IMR-90 (cell line): ENCODE data around the gene TTC39C. TPM values are rescaled to one million over a fixed set of nuclear protein-coding genes. Genes with fewer than 3 reads are reported as not detected.

ENCODE experiments used
- ATAC-seq: fragments of 200-7000 bp; cut with Tn5 transposase; 2 replicates; pipeline ENCODE4 v1.9.1; 2020; ENCODE audit warnings: low read depth, mild to moderate bottlenecking, moderate library complexity
- BruUV-seq: library from RNA; stranded (reverse); fragments of 400-500 nt; replicated peaks from 2 replicates; lab custom pipeline; 2021; lab: Mats Ljungman, UMichigan
- CTCF ChIA-PET: fragments of 300-600 bp; formaldehyde crosslinking; extraction: SDS; loops from one replicate; lab custom pipeline; 2021; ENCODE audit warnings: antibody characterized with exemption; lab: Yijun Ruan, JAX
- POLR2A ChIA-PET: fragments of 300-600 bp; sonication (Branson Sonifier 250); formaldehyde crosslinking; loops from one replicate; lab custom pipeline; 2022; ENCODE audit warnings: antibody characterized with exemption; ENCODE audit not compliant: unreplicated experiment; lab: Charles Lee
- DNase-seq: peaks from one replicate; pipeline ENCODE4 v3.0.0; 2013
- H2AFZ ChIP-seq: replicated peaks from 2 replicates; pipeline ENCODE3; 2013; ENCODE audit warnings: low read length, mild to moderate bottlenecking; ENCODE audit not compliant: poor library complexity
- H2AK5ac ChIP-seq: 2 replicates; pipeline ENCODE4 v1.6.1; 2013; ENCODE audit warnings: low read depth, low read length, inconsistent platforms
- H2AK9ac ChIP-seq: replicated peaks from 2 replicates; pipeline ENCODE3; 2013; ENCODE audit warnings: mild to moderate bottlenecking, low read depth, low read length, moderate library complexity; ENCODE audit not compliant: poor library complexity
- H2BK120ac ChIP-seq: 2 replicates; pipeline ENCODE4 v1.6.1; 2013; ENCODE audit warnings: low read depth, low read length, inconsistent platforms
- H2BK15ac ChIP-seq: 3 replicates; pipeline ENCODE4 v1.6.1; 2013; ENCODE audit warnings: low read depth, low read length, inconsistent platforms
- H2BK20ac ChIP-seq: 2 replicates; pipeline ENCODE4 v1.6.1; 2013; ENCODE audit warnings: low read depth, mild to moderate bottlenecking, inconsistent platforms, low read length, moderate library complexity
- H2BK5ac ChIP-seq: 2 replicates; pipeline ENCODE4 v1.6.1; 2013; ENCODE audit warnings: mild to moderate bottlenecking, low read depth, low read length, inconsistent platforms; ENCODE audit not compliant: poor library complexity, severe bottlenecking
- H3K14ac ChIP-seq: replicated peaks from 2 replicates; pipeline ENCODE4 v1.6.1; 2013; ENCODE audit warnings: low read depth, low read length, inconsistent platforms
- H3K18ac ChIP-seq: 2 replicates; pipeline ENCODE4 v1.6.1; 2013; ENCODE audit warnings: low read depth, low read length, control low read depth
- H3K23ac ChIP-seq: 2 replicates; pipeline ENCODE4 v1.6.1; 2013; ENCODE audit warnings: low read depth, low read length, inconsistent platforms
- H3K27ac ChIP-seq: 2 replicates; pipeline ENCODE4 v1.5.1; 2013; ENCODE audit warnings: mild to moderate bottlenecking, control low read depth, low read length; ENCODE audit not compliant: insufficient read depth
- H3K27me3 ChIP-seq: 2 replicates; pipeline ENCODE4 v1.6.1; 2013; ENCODE audit warnings: low read length; ENCODE audit not compliant: control insufficient read depth, insufficient read depth
- H3K36me3 ChIP-seq: 2 replicates; pipeline ENCODE4 v1.6.1; 2013; ENCODE audit warnings: low read length, mixed read lengths; ENCODE audit not compliant: control insufficient read depth, insufficient read depth
- H3K4ac ChIP-seq: 2 replicates; pipeline ENCODE4 v1.6.1; 2013; ENCODE audit warnings: low read depth, low read length, inconsistent platforms
- H3K4me1 ChIP-seq: 2 replicates; pipeline ENCODE4 v1.6.1; 2013; ENCODE audit warnings: low read length, mixed read lengths; ENCODE audit not compliant: control insufficient read depth, insufficient read depth
- H3K4me2 ChIP-seq: 2 replicates; pipeline ENCODE4 v1.6.1; 2013; ENCODE audit warnings: low read depth, mild to moderate bottlenecking, control low read depth, low read length, moderate library complexity
- H3K4me3 ChIP-seq: 2 replicates; pipeline ENCODE4 v1.5.1; 2013; ENCODE audit warnings: low read depth, mild to moderate bottlenecking, control low read depth, low read length, moderate library complexity; ENCODE audit not compliant: insufficient read depth
- H3K56ac ChIP-seq: 2 replicates; pipeline ENCODE4 v1.6.1; 2013; ENCODE audit warnings: low read length, inconsistent platforms; ENCODE audit not compliant: insufficient read depth; ENCODE audit errors: extremely low read depth
- H3K79me1 ChIP-seq, 2 experiments: 2 replicates each; pipeline ENCODE4 v1.6.1; 2013; ENCODE audit warnings: low read length in 2 of 2, inconsistent platforms in 1 of 2, low read depth in 1 of 2
- H3K9ac ChIP-seq: 2 replicates; pipeline ENCODE4 v1.6.1; 2013; ENCODE audit warnings: low read depth, low read length, control low read depth
- H3K9me1 ChIP-seq: 2 replicates; pipeline ENCODE4 v1.6.1; 2013; ENCODE audit warnings: low read length, inconsistent platforms; ENCODE audit not compliant: insufficient read depth
- H3K9me3 ChIP-seq: 2 replicates; pipeline ENCODE4 v1.6.1; 2013; ENCODE audit warnings: low read length; ENCODE audit not compliant: control insufficient read depth, insufficient read depth
- H4K20me1 ChIP-seq: 2 replicates; pipeline ENCODE4 v1.6.1; 2013; ENCODE audit warnings: low read length, inconsistent platforms; ENCODE audit not compliant: insufficient read depth
- H4K5ac ChIP-seq: 2 replicates; pipeline ENCODE4 v1.6.1; 2013; ENCODE audit warnings: mild to moderate bottlenecking, low read depth, low read length, control low read depth
- H4K8ac ChIP-seq, 2 experiments: 2 replicates each; pipeline ENCODE4 v1.6.1; 2013; ENCODE audit warnings: low read depth in 2 of 2, low read length in 2 of 2, control low read depth in 1 of 2, inconsistent platforms in 1 of 2
- H4K91ac ChIP-seq: 2 replicates; pipeline ENCODE4 v1.6.1; 2013; ENCODE audit warnings: low read depth, low read length, inconsistent platforms; ENCODE audit not compliant: insufficient read depth
- RAD21 ChIP-seq: IDR thresholded peaks from 2 replicates; pipeline ENCODE4 v1.6.1; 2012; ENCODE audit warnings: low read length, improper control_type of control experiment
- WGBS, 2 experiments: methylation state at CpG; one replicate each; pipeline versions ENCODE4 v1.1.5 to v1.1.7; 2013; ENCODE audit warnings: missing lambda C conversion rate in 2 of 2; ENCODE audit not compliant: insufficient read length in 1 of 2; ENCODE audit errors: extremely low coverage in 2 of 2; 5-methylcytosine and 5-hydroxymethylcytosine counted together
- dilution Hi-C: fragments of 300-500 bp; cut with HindIII; formaldehyde crosslinking; loops from one replicate; pipeline ENCODE4 v1.14.3; 2018; ENCODE audit warnings: low sequenced_read_pairs; ENCODE audit not compliant: unreplicated experiment
- in situ Hi-C: fragments of 300-500 bp; cut with MboI; formaldehyde crosslinking; loops from 3 replicates; pipeline ENCODE4 v1.14.3; 2019; ENCODE audit warnings: low sequenced_read_pairs, inconsistent platforms, mixed read lengths
- intact Hi-C: fragments of 100-400 bp; cut with micrococcal nuclease; formaldehyde crosslinking; loops from 2 replicates; pipeline ENCODE4 v1.10.0; 2022
- polyA plus RNA-seq, 3 experiments: library from polyadenylated mRNA; depleted of rRNA; stranded (reverse); fragments of >200 nt; gene quantifications; 2 replicates each; pipeline ENCODE4 v1.2.3, GENCODE V29; 2012; ENCODE audit warnings: low replicate concordance in 1 of 3
- total RNA-seq: library from RNA; depleted of rRNA; stranded (reverse); fragments of >200 nt; gene quantifications from 2 replicates; pipeline ENCODE4 v1.2.3, GENCODE V29; 2012

The TTC39C gene
- total and polyA plus RNA-seq, 2 of the 4 experiments (the other 2 are of a cell fraction): 8.0 to 20.8 TPM

DNA sequence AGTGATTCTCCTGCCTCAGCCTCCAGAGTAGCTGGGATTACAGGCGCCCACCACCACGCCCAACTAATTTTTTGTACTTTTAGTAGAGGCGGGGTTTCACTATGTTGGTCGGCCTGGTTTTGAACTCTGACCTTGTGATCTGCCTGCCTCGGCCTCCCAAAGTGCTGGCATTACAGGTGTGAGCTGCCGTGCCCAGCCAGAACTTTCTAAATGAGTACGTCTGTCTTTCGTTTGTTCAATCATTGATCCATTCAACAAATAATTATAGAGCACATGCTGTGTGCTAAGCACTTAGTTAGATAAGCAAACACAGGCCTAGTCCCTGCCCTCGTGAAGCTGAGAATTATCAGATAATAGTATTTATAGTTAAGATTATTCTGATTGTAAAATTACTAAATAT lies 56.5 kb downstream of the TTC39C start:
- no CpG with 5 or more reads among the region's 9 CpGs for WGBS, 2 experiments
- no peak overlapping the region for H2BK15ac ChIP-seq
- peaks cover 17% of the 10 kb centered on the region for H3K36me3 ChIP-seq
- H3K27ac ChIP-seq: no peak overlapping the region
- ChIA-PET CTCF (no interaction called here), POLR2A (no interaction called here)
- H3K14ac ChIP-seq: no peak overlapping the region
- no peak overlapping the region for H3K9ac ChIP-seq
- dilution Hi-C loops: no loop called here
- H2AK5ac ChIP-seq: no peak overlapping the region
- no peak overlapping the region for H3K18ac ChIP-seq
- no peak overlapping the region for H3K56ac ChIP-seq
- no TSS peak for BruUV-seq
- H3K23ac ChIP-seq: no peak overlapping the region
- no peak overlapping the region for H2BK120ac ChIP-seq
- H4K91ac ChIP-seq: no peak overlapping the region
- H3K9me3 ChIP-seq: no peaks in the 10 kb centered on the region
- H4K8ac ChIP-seq: no peak overlapping the region
- no peak overlapping the region for H3K4me3 ChIP-seq
- H2AFZ ChIP-seq: no peak overlapping the region
- no peak overlapping the region for H3K4me2 ChIP-seq
- H3K4ac ChIP-seq: no peak overlapping the region
- no peaks in the 10 kb centered on the region; a peak in 1 of 4 replicates for H3K79me1 ChIP-seq
- no peak for ATAC-seq
- H4K20me1 ChIP-seq: 0 out of 2 replicates have a peak, but pooled peaks cover 9% of the 10 kb centered on the region
- no peaks in the 10 kb centered on the region for H3K27me3 ChIP-seq
- peaks cover 15% of the 10 kb centered on the region for H3K9me1 ChIP-seq
- H2AK9ac ChIP-seq: no peak overlapping the region
- intact Hi-C loops: no loop called here
- TF ChIP-seq RAD21: no peak
- DNase-seq: no peak
- H2BK20ac ChIP-seq: no peak overlapping the region
- H3K4me1 ChIP-seq: peaks cover 5% of the 10 kb centered on the region
- in situ Hi-C loops: no loop called here
- H2BK5ac ChIP-seq: no peak overlapping the region
- no peak overlapping the region for H4K5ac ChIP-seq
